GM19467 (cell line): ENCODE results near the gene TMEM144.
A peak's percentile ranks its signal among the peaks of the same experiment; 100 is the strongest.
"Not testable (repeated sequence)": the region's sequence is repeated elsewhere in the genome, so short reads cannot be mapped to it uniquely, and the experiment has no call there.

Experiments
- ATAC-seq: cut with Tn5 transposase; IDR thresholded peaks from one replicate; pipeline ENCODE4 v1.9.1; 2021; ENCODE audit warnings: mild to moderate bottlenecking, moderate library complexity; ENCODE audit not compliant: unreplicated experiment

Gene TMEM144

GRCh38 chr4:158234671-158235070, 24.4 kb downstream of the TMEM144 start:
- no peak for ATAC-seq

- no peak for ATAC-seq
Measured at GRCh38 chr4:158236304-158237030, 26.2 kb downstream of the TMEM144 start.

- ATAC-seq, result no peak
Measured at GRCh38 chr4:158238575-158238974, 28.3 kb downstream of the TMEM144 start.

- ATAC-seq, result no peak
Measured at GRCh38 chr4:158239196-158239595, 28.9 kb downstream of the TMEM144 start.

GRCh38 chr4:158243071-158243470, 32.8 kb downstream of the TMEM144 start:
- no peak for ATAC-seq

GRCh38 chr4:158250321-158250720, 40.0 kb downstream of the TMEM144 start:
- no peak for ATAC-seq

GRCh38 chr4:158253350-158253980, 43.2 kb downstream of the TMEM144 start:
- ATAC-seq, result peak; percentile 74

- no peak for ATAC-seq
Measured at GRCh38 chr4:158254292-158254691, 44.0 kb downstream of the TMEM144 start.

- peak; percentile 61 for ATAC-seq
Measured at GRCh38 chr4:158255727-158256324, 45.5 kb downstream of the TMEM144 start.

- ATAC-seq, result no peak
Measured at GRCh38 chr4:158259955-158260575, 49.8 kb downstream of the TMEM144 start.

GRCh38 chr4:158261480-158261879, 51.2 kb downstream of the TMEM144 start:
- no peak for ATAC-seq

GRCh38 chr4:158268553-158268952, 58.3 kb downstream of the TMEM144 start:
- no peak for ATAC-seq

- ATAC-seq, result no peak
Measured at GRCh38 chr4:158274636-158275035, 64.3 kb downstream of the TMEM144 start.

- ATAC-seq, result no peak
Measured at GRCh38 chr4:158277558-158277957, 67.3 kb downstream of the TMEM144 start.

GRCh38 chr4:158279052-158279451, 68.8 kb downstream of the TMEM144 start:
- not testable (repeated sequence) for ATAC-seq

- ATAC-seq, result no peak
Measured at GRCh38 chr4:158280856-158281255, 70.6 kb downstream of the TMEM144 start.

GRCh38 chr4:158282252-158282651, 72.0 kb downstream of the TMEM144 start:
- ATAC-seq, result no peak

GRCh38 chr4:158285429-158286216, 75.3 kb downstream of the TMEM144 start:
- no peak for ATAC-seq

- ATAC-seq, result no peak
Measured at GRCh38 chr4:158290912-158291311, 80.6 kb downstream of the TMEM144 start.

- ATAC-seq, result no peak
Measured at GRCh38 chr4:158291334-158292055, 81.2 kb downstream of the TMEM144 start.
